HG03520 (cell line): ENCODE measurements around the gene MGLL.

ENCODE experiments used
- ATAC-seq: cut with Tn5 transposase; IDR thresholded peaks from one replicate; pipeline ENCODE4 v1.9.1; 2021; ENCODE audit warnings: mild to moderate bottlenecking, moderate library complexity; ENCODE audit not compliant: unreplicated experiment

The MGLL gene

GRCh38 chr3:127744875-127745274 lies 77.4 kb downstream of the MGLL start:
- no peak for ATAC-seq

- no peak for ATAC-seq
Observed at GRCh38 chr3:127744253-127744815, 78.0 kb downstream of the MGLL start.

GRCh38 chr3:127743351-127744252 lies 78.7 kb downstream of the MGLL start:
- ATAC-seq = no peak

GRCh38 chr3:127742580-127742979 lies 79.7 kb downstream of the MGLL start:
- no peak for ATAC-seq

GRCh38 chr3:127741690-127742089 lies 80.6 kb downstream of the MGLL start:
- no peak for ATAC-seq

GRCh38 chr3:127741246-127741645 lies 81.1 kb downstream of the MGLL start:
- ATAC-seq = no peak

- ATAC-seq = no peak
Observed at GRCh38 chr3:127740136-127740915, 82.0 kb downstream of the MGLL start.

GRCh38 chr3:127739347-127740135 lies 82.8 kb downstream of the MGLL start:
- no peak for ATAC-seq

GRCh38 chr3:127738192-127738840 lies 84.0 kb downstream of the MGLL start:
- ATAC-seq = no peak

- ATAC-seq = no peak
Observed at GRCh38 chr3:127736801-127737539, 85.3 kb downstream of the MGLL start.

- ATAC-seq = no peak
Observed at GRCh38 chr3:127735767-127736693, 86.3 kb downstream of the MGLL start.

GRCh38 chr3:127734754-127735473 lies 87.4 kb downstream of the MGLL start:
- no peak for ATAC-seq

GRCh38 chr3:127734181-127734720 lies 88.1 kb downstream of the MGLL start:
- no peak for ATAC-seq

- no peak for ATAC-seq
Observed at GRCh38 chr3:127733781-127734180, 88.5 kb downstream of the MGLL start.

- no peak for ATAC-seq
Observed at GRCh38 chr3:127732879-127733350, 89.4 kb downstream of the MGLL start.

GRCh38 chr3:127732303-127732702 lies 90.0 kb downstream of the MGLL start:
- no peak for ATAC-seq

GRCh38 chr3:127731546-127732289 lies 90.6 kb downstream of the MGLL start:
- no peak for ATAC-seq
